A673 (cell line): ENCODE results near the gene SOX10.

ENCODE experiments used
- EZH2 ChIP-seq: fragments of 200-600 bp; sonication (generic); IDR thresholded peaks from 2 replicates; pipeline ENCODE4 v1.6.1; 2017; ENCODE audit warnings: borderline replicate concordance, low read depth, mild to moderate bottlenecking, mixed read lengths, antibody characterized with exemption, low read length; ENCODE audit not compliant: poor library complexity, severe bottlenecking
- TF ChIP-seq, protein P1 (sequence below): fragments of 300-800, 200-600 bp; sonication (generic); conservative IDR thresholded peaks from 2 replicates; pipeline ENCODE4 v1.5.1; 2017; ENCODE audit warnings: low read depth, mild to moderate bottlenecking, antibody characterized with exemption, low read length, moderate library complexity, mixed read lengths

DNA sequence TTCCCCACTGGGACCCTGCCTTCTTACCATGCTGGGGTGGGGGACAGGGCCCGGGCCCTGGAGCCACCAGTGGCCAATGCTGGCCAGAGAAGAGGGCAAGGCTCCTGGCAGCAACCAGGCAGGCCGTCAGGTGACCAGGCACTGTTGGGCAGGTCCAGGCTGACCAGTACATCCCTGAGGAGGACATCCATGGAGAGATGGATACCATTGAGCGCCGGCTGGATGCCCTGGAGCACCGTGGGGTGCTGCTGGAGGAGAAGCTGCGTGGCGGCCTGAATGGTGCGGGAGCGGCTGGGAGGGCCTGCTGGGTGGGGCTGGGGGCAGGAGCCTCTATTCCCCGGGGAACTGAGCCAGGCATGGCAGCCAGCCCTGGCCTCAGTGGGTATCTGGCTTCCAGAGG is 52.0 kb downstream of the SOX10 start:
- TF ChIP-seq, protein P1, sequence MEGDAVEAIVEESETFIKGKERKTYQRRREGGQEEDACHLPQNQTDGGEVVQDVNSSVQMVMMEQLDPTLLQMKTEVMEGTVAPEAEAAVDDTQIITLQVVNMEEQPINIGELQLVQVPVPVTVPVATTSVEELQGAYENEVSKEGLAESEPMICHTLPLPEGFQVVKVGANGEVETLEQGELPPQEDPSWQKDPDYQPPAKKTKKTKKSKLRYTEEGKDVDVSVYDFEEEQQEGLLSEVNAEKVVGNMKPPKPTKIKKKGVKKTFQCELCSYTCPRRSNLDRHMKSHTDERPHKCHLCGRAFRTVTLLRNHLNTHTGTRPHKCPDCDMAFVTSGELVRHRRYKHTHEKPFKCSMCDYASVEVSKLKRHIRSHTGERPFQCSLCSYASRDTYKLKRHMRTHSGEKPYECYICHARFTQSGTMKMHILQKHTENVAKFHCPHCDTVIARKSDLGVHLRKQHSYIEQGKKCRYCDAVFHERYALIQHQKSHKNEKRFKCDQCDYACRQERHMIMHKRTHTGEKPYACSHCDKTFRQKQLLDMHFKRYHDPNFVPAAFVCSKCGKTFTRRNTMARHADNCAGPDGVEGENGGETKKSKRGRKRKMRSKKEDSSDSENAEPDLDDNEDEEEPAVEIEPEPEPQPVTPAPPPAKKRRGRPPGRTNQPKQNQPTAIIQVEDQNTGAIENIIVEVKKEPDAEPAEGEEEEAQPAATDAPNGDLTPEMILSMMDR = no peak
- TF ChIP-seq EZH2 = no peak
